DND-41 (cell line): ENCODE data around the gene PRRT3.

Source experiments
- ATAC-seq: fragments of 200-7000 bp; cut with Tn5 transposase; 3 replicates; pipeline ENCODE4 v1.9.1; 2021; ENCODE audit warnings: low read depth; ENCODE audit not compliant: insufficient read depth
- DNase-seq: peaks from one replicate; pipeline ENCODE4 v3.0.0-alpha.2; 2020
- H2AFZ ChIP-seq: 2 replicates; pipeline ENCODE4 v1.6.0; 2012; ENCODE audit warnings: low read depth, low read length
- H3K27ac ChIP-seq: 2 replicates; pipeline ENCODE4 v1.5.1; 2012; ENCODE audit warnings: low read length, inconsistent platforms
- H3K27me3 ChIP-seq: fragments of 200-600 bp; sonication (generic); 2 replicates; pipeline ENCODE4 v1.6.0; 2012; ENCODE audit warnings: low read length, mild to moderate bottlenecking, inconsistent platforms; ENCODE audit not compliant: insufficient read depth, poor library complexity
- H3K36me3 ChIP-seq: 2 replicates; pipeline ENCODE4 v1.5.1; 2012; ENCODE audit warnings: low read length, inconsistent platforms; ENCODE audit not compliant: insufficient read depth
- H3K4me1 ChIP-seq: 2 replicates; pipeline ENCODE4 v1.5.1; 2012; ENCODE audit warnings: mild to moderate bottlenecking, low read length; ENCODE audit not compliant: insufficient read depth
- H3K4me2 ChIP-seq: 2 replicates; pipeline ENCODE4 v1.6.0; 2012; ENCODE audit warnings: mild to moderate bottlenecking, moderate library complexity, low read length, inconsistent platforms; ENCODE audit not compliant: insufficient read depth
- H3K4me3 ChIP-seq, 2 experiments: fragments of 200-600 bp in 1 of 2; shearing (Covaris generic) in 1 of 2; 2 replicates each; pipeline ENCODE4 v1.5.1; 2012 to 2016; ENCODE audit warnings: inconsistent platforms in 2 of 2, low read length in 2 of 2, mild to moderate bottlenecking in 2 of 2, low read depth in 1 of 2, moderate library complexity in 1 of 2
- H3K79me2 ChIP-seq: 2 replicates; pipeline ENCODE4 v1.6.0; 2012; ENCODE audit warnings: low read length, inconsistent platforms; ENCODE audit not compliant: insufficient read depth
- H3K9ac ChIP-seq: 2 replicates; pipeline ENCODE4 v1.6.0; 2012; ENCODE audit warnings: low read depth, mild to moderate bottlenecking, inconsistent platforms, low read length, moderate library complexity
- H3K9me3 ChIP-seq: 2 replicates; pipeline ENCODE4 v1.5.1; 2012; ENCODE audit warnings: low read length, moderate library complexity, mild to moderate bottlenecking, inconsistent platforms; ENCODE audit not compliant: insufficient read depth, severe bottlenecking
- H4K20me1 ChIP-seq: 2 replicates; pipeline ENCODE4 v1.6.0; 2012; ENCODE audit warnings: low read length; ENCODE audit not compliant: insufficient read depth
- EZH2 ChIP-seq: IDR thresholded peaks from 3 replicates; pipeline ENCODE4 v1.6.1; 2012; ENCODE audit warnings: borderline replicate concordance, low read depth, mild to moderate bottlenecking, moderate library complexity, low read length, inconsistent platforms; ENCODE audit not compliant: severe bottlenecking
- TF ChIP-seq, protein P1 (sequence below): IDR thresholded peaks from 2 replicates; pipeline ENCODE4 v1.5.1; 2012; ENCODE audit warnings: borderline replicate concordance, low read length, moderate library complexity, mild to moderate bottlenecking; ENCODE audit not compliant: poor library complexity, severe bottlenecking; ENCODE audit errors: extremely low read depth

Gene PRRT3

DNA sequence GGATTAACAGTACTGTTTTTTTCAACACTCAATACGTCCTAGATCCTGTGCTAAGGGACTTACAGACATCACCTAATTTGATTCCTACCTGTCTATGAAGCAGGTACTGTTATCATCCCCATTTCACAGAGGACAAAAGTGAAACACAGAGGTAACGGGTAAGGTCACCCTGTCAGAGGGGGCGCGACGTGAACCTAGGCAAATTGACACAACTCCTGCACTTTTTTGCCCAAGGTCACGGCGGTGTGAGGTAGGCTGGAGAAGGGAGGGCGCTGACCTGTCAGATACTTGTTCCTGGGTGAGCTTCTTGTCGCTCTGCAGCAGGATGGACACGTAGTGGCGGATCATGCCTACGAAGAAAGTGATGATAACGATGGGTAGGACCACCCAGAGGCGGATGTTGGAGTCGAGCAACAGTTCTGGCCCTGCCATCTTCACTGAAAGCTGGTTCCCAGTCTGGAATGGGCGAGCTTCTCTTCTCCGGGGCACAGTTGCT is 34.1 kb upstream of the PRRT3 start:
- ATAC-seq (peak; percentile 69), DNase-seq (no peak)
- peak overlapping the region; percentile 82 for H3K4me2 ChIP-seq
- peaks cover 39% of the 10 kb centered on the region for H3K4me1 ChIP-seq
- no peaks in the 10 kb centered on the region for H3K9me3 ChIP-seq
- peak overlapping the region; percentile 96 for H2AFZ ChIP-seq
- peaks cover 77% of the 10 kb centered on the region for H3K79me2 ChIP-seq
- H3K27me3 ChIP-seq: no peaks in the 10 kb centered on the region
- H3K36me3 ChIP-seq: peaks cover 29% of the 10 kb centered on the region
- H3K27ac ChIP-seq: peak overlapping the region; percentile 79
- H3K9ac ChIP-seq: peak overlapping the region; percentile 86
- TF ChIP-seq, protein P1, sequence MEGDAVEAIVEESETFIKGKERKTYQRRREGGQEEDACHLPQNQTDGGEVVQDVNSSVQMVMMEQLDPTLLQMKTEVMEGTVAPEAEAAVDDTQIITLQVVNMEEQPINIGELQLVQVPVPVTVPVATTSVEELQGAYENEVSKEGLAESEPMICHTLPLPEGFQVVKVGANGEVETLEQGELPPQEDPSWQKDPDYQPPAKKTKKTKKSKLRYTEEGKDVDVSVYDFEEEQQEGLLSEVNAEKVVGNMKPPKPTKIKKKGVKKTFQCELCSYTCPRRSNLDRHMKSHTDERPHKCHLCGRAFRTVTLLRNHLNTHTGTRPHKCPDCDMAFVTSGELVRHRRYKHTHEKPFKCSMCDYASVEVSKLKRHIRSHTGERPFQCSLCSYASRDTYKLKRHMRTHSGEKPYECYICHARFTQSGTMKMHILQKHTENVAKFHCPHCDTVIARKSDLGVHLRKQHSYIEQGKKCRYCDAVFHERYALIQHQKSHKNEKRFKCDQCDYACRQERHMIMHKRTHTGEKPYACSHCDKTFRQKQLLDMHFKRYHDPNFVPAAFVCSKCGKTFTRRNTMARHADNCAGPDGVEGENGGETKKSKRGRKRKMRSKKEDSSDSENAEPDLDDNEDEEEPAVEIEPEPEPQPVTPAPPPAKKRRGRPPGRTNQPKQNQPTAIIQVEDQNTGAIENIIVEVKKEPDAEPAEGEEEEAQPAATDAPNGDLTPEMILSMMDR: no peak
- TF ChIP-seq EZH2: no peak
- H4K20me1 ChIP-seq: no peaks in the 10 kb centered on the region; the same call in 1 of the 2 replicates
- peak overlapping the region; percentile 95 to 99 for H3K4me3 ChIP-seq

- Histone ChIP-seq H3K36me3 (peaks cover 43% of the 10 kb centered on the region), H3K79me2 (peaks cover 41% of the 10 kb centered on the region), H3K9me3 (no peaks in the 10 kb centered on the region), H3K4me3 (no peak overlapping the region), H3K27ac (no peak overlapping the region), H3K4me2 (no peak overlapping the region), H3K4me1 (peaks cover 13% of the 10 kb centered on the region), H4K20me1 (no peaks in the 10 kb centered on the region; the same call in 1 of the 2 replicates), H2AFZ (no peak overlapping the region), H3K9ac (no peak overlapping the region), H3K27me3 (no peaks in the 10 kb centered on the region)
- TF ChIP-seq, protein P1: no peak
- TF ChIP-seq EZH2: no peak
- no peak for ATAC-seq
- no peak for DNase-seq
Observed at GRCh38 chr3:9980251-9980650, 28.0 kb upstream of the PRRT3 start.

DNA sequence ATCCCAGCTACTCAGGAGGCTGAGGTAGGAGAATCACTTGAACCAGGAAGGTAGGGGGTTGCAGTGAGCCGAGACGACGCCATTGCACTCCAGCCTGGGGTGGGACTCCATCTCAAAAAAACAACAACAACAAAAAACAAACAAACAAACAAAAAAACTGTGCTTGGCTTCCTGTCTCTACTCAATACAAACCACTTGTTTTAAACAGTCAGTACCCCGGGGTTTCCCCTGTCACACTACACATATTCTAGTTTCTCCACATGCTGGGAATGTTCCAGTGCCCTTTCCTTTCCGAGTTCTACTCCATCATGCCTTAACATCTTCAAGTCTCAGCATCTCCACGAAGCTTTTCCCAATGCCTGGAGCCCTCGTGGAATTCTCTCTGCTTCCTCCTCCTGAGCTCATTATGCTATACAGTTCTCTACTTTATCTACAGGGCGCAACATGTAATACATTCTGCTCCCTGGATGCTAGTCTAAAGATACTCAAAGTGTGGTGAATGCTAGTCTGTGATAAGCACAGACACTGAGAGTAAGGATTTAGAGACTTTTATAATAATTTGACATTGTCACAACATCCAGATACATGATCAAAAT is 26.6 kb upstream of the PRRT3 start:
- H3K4me3 ChIP-seq: no peak overlapping the region
- H3K36me3 ChIP-seq: peaks cover 42% of the 10 kb centered on the region
- no peak for ATAC-seq
- H3K4me2 ChIP-seq: no peak overlapping the region
- H4K20me1 ChIP-seq: no peaks in the 10 kb centered on the region; the same call in 1 of the 2 replicates
- no peak for TF ChIP-seq EZH2
- TF ChIP-seq, protein P1: no peak
- H3K4me1 ChIP-seq: peaks cover 3% of the 10 kb centered on the region; the same call in 1 of the 2 replicates
- H3K27me3 ChIP-seq: no peaks in the 10 kb centered on the region
- no peak overlapping the region for H2AFZ ChIP-seq
- no peak overlapping the region for H3K9ac ChIP-seq
- peaks cover 31% of the 10 kb centered on the region for H3K79me2 ChIP-seq
- H3K9me3 ChIP-seq: no peaks in the 10 kb centered on the region
- H3K27ac ChIP-seq: no peak overlapping the region
- no peak for DNase-seq
